Right lobe of liver (tissue), 4 donors: ENCODE measurements around the gene ANKRD65.

Experiments
- POLR2A ChIP-seq: fragments of 450-650 bp; IDR thresholded peaks from one replicate; pipeline ENCODE4 v1.6.1; 2017; ENCODE audit warnings: antibody characterized with exemption, mild to moderate bottlenecking
- TF ChIP-seq, protein P1 (sequence below), 4 donors: fragments of 200-600 bp in 3 of 4; fragments of 450-650 bp in 1 of 4; IDR thresholded peaks; one replicate each; pipeline versions ENCODE4 v1.5.1 to v1.8.0; 2016 to 2022; ENCODE audit warnings: antibody characterized with exemption in 4 of 4, mild to moderate bottlenecking in 2 of 4
- donor health status: DM: no; HTN: no; CAD: no.
- donor health status: DM: no; HTN: no; CAD: no.
- donor health status: DM: no; HTN: yes; CAD: no.

DNA sequence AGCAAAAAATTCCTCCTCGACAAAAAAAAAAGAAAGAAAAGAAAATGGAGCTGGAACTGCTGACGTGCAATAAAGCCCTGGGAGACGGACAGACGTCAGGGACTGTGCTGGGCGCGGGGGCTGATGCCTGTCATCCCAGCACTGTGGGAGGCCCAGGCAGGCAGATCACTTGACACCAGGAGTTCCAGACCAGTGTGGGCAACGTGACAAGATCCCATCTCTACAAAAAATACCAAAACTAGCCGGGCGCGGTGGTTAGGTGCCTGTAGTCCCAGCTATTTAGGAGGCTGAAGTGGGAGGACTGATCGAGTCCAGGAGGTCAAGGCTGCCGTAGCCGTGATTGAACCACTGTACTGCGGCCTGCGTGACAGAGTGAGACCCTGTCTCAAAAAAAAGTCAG lies 3.6 kb upstream of the ANKRD65 start:
- TF ChIP-seq, protein P1, sequence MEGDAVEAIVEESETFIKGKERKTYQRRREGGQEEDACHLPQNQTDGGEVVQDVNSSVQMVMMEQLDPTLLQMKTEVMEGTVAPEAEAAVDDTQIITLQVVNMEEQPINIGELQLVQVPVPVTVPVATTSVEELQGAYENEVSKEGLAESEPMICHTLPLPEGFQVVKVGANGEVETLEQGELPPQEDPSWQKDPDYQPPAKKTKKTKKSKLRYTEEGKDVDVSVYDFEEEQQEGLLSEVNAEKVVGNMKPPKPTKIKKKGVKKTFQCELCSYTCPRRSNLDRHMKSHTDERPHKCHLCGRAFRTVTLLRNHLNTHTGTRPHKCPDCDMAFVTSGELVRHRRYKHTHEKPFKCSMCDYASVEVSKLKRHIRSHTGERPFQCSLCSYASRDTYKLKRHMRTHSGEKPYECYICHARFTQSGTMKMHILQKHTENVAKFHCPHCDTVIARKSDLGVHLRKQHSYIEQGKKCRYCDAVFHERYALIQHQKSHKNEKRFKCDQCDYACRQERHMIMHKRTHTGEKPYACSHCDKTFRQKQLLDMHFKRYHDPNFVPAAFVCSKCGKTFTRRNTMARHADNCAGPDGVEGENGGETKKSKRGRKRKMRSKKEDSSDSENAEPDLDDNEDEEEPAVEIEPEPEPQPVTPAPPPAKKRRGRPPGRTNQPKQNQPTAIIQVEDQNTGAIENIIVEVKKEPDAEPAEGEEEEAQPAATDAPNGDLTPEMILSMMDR (IDR thresholded peaks at IDR 0.05): no peak
- TF ChIP-seq POLR2A: no peak
